ENCODE measurements around the gene FAM184B.

Gene FAM184B

GRCh38 chr4:17580969-17581368 lies 200.5 kb downstream of the FAM184B start:
- H3K27me3 ChIP-seq (ENCODE audit: insufficient read depth, low read length, poor library complexity, severe bottlenecking): no peaks in the 10 kb centered on the region
- H3K4me2 ChIP-seq (ENCODE audit: low read depth, low read length, poor library complexity, severe bottlenecking): no peak overlapping the region
- H3K36me3 ChIP-seq (ENCODE audit: insufficient read depth, low read length): peaks cover 30% of the 10 kb centered on the region; the same call in 1 of the 2 replicates
- no peaks in the 10 kb centered on the region for H3K9me3 ChIP-seq (ENCODE audit: insufficient read depth, low read depth, low read length)
- peaks cover 21% of the 10 kb centered on the region for H3K4me1 ChIP-seq (ENCODE audit: insufficient read depth, low read length, poor library complexity, severe bottlenecking)
- no peaks in the 10 kb centered on the region for H3K9me2 ChIP-seq (replicated peaks; ENCODE audit: low read depth, low read length)
- H3K4me3 ChIP-seq (ENCODE audit: low read length, poor library complexity, severe bottlenecking): no peak overlapping the region
- H3K79me2 ChIP-seq (ENCODE audit: insufficient read depth, low read length): peaks cover 26% of the 10 kb centered on the region; the same call in 1 of the 2 replicates
- no peaks in the 10 kb centered on the region for H3F3A ChIP-seq (ENCODE audit: low read depth)
- no peak overlapping the region for H2AFZ ChIP-seq (ENCODE audit: low read length)
- no peak for TF ChIP-seq EZH2phosphoT487 (IDR thresholded peaks at IDR 0.05; ENCODE audit: borderline replicate concordance)
- TF ChIP-seq, protein P1, sequence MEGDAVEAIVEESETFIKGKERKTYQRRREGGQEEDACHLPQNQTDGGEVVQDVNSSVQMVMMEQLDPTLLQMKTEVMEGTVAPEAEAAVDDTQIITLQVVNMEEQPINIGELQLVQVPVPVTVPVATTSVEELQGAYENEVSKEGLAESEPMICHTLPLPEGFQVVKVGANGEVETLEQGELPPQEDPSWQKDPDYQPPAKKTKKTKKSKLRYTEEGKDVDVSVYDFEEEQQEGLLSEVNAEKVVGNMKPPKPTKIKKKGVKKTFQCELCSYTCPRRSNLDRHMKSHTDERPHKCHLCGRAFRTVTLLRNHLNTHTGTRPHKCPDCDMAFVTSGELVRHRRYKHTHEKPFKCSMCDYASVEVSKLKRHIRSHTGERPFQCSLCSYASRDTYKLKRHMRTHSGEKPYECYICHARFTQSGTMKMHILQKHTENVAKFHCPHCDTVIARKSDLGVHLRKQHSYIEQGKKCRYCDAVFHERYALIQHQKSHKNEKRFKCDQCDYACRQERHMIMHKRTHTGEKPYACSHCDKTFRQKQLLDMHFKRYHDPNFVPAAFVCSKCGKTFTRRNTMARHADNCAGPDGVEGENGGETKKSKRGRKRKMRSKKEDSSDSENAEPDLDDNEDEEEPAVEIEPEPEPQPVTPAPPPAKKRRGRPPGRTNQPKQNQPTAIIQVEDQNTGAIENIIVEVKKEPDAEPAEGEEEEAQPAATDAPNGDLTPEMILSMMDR (conservative IDR thresholded peaks at IDR 0.05; ENCODE audit: low read length): no peak
- no peak overlapping the region for H3K9ac ChIP-seq (ENCODE audit: low read depth, low read length, poor library complexity, severe bottlenecking)
- peaks cover 3% of the 10 kb centered on the region for H4K20me1 ChIP-seq (ENCODE audit: insufficient read depth, low read length, poor library complexity, severe bottlenecking)
